Neuronal stem cell (in vitro differentiated cells): ENCODE data around the gene ZNF407.
A peak's percentile ranks its signal among the peaks of the same experiment; 100 is the strongest.

ENCODE experiments used
- DNase-seq: peaks from one replicate; pipeline ENCODE4 v3.0.0-alpha.2; 2013; ENCODE audit warnings: low spot score
- H2AFZ ChIP-seq: one replicate; pipeline ENCODE4 v1.6.1; 2013; ENCODE audit warnings: mild to moderate bottlenecking, low read length, inconsistent platforms
- H2AK5ac ChIP-seq: 2 replicates; pipeline ENCODE4 v1.6.1; 2013; ENCODE audit warnings: low read depth, mild to moderate bottlenecking, inconsistent platforms, low read length, moderate library complexity, mixed read lengths
- H2BK120ac ChIP-seq: 2 replicates; pipeline ENCODE4 v1.6.1; 2013; ENCODE audit warnings: low read depth, mild to moderate bottlenecking, inconsistent platforms, low read length, moderate library complexity, mixed read lengths
- H2BK12ac ChIP-seq: one replicate; pipeline ENCODE4 v1.6.1; 2013; ENCODE audit warnings: low read length, inconsistent platforms
- H2BK15ac ChIP-seq: 2 replicates; pipeline ENCODE4 v1.6.1; 2013; ENCODE audit warnings: mild to moderate bottlenecking, low read length, inconsistent platforms, mixed read lengths
- H2BK5ac ChIP-seq: one replicate; pipeline ENCODE4 v1.6.1; 2013; ENCODE audit warnings: inconsistent platforms, mild to moderate bottlenecking, low read length, moderate library complexity
- H3K14ac ChIP-seq: one replicate; pipeline ENCODE4 v1.6.1; 2013; ENCODE audit warnings: low read length, inconsistent platforms
- H3K18ac ChIP-seq: 2 replicates; pipeline ENCODE4 v1.6.1; 2013; ENCODE audit warnings: low read length, inconsistent platforms
- H3K23ac ChIP-seq: 2 replicates; pipeline ENCODE4 v1.6.1; 2013; ENCODE audit warnings: low read depth, mild to moderate bottlenecking, mixed read lengths, low read length, inconsistent platforms; ENCODE audit not compliant: poor library complexity
- H3K27ac ChIP-seq: replicated peaks from 3 replicates; pipeline ENCODE4 v1.5.1; 2013; ENCODE audit warnings: low read length, inconsistent platforms
- H3K27me3 ChIP-seq, 3 experiments: 2 replicates each; pipeline ENCODE4 v1.6.1; 2013; ENCODE audit warnings: low read length in 3 of 3, mild to moderate bottlenecking in 2 of 3, inconsistent platforms in 1 of 3, low read depth in 1 of 3, mixed read lengths in 1 of 3, moderate library complexity in 1 of 3; ENCODE audit not compliant: control insufficient read depth in 3 of 3, insufficient read depth in 3 of 3
- H3K36me3 ChIP-seq, 2 donors: replicated peaks in 1 of 2; 2 replicates each; pipeline ENCODE4 v1.6.1; 2013; ENCODE audit warnings: low read length in 2 of 2; ENCODE audit not compliant: control insufficient read depth in 2 of 2, insufficient read depth in 2 of 2
- H3K4ac ChIP-seq: 2 replicates; pipeline ENCODE4 v1.6.1; 2013; ENCODE audit warnings: inconsistent platforms, mild to moderate bottlenecking, low read length, moderate library complexity
- H3K4me1 ChIP-seq, 2 donors: 1 replicate in 1 of 2; 2 replicates in 1 of 2; pipeline ENCODE4 v1.6.1; 2013; ENCODE audit warnings: low read length in 2 of 2, low read depth in 1 of 2; ENCODE audit not compliant: control insufficient read depth in 2 of 2, insufficient read depth in 1 of 2
- H3K4me2 ChIP-seq: one replicate; pipeline ENCODE4 v1.6.1; 2013; ENCODE audit warnings: mild to moderate bottlenecking, low read length, inconsistent platforms; ENCODE audit not compliant: insufficient read depth, poor library complexity, severe bottlenecking
- H3K4me3 ChIP-seq, 2 donors: 2 replicates each; pipeline ENCODE4 v1.5.1; 2013; ENCODE audit warnings: low read length in 2 of 2, mild to moderate bottlenecking in 2 of 2, inconsistent platforms in 1 of 2, moderate library complexity in 1 of 2
- H3K79me1 ChIP-seq: one replicate; pipeline ENCODE4 v1.6.1; 2013; ENCODE audit warnings: low read depth, mild to moderate bottlenecking, inconsistent platforms, low read length, moderate library complexity
- H3K9ac ChIP-seq: one replicate; pipeline ENCODE4 v1.6.1; 2013; ENCODE audit warnings: mild to moderate bottlenecking, low read depth, low read length, inconsistent platforms; ENCODE audit not compliant: poor library complexity
- H3K9me3 ChIP-seq, 2 donors: replicated peaks in 1 of 2; 2 replicates each; pipeline versions ENCODE3 to v1.6.1; 2013; ENCODE audit warnings: low read length in 2 of 2, mild to moderate bottlenecking in 2 of 2, inconsistent platforms in 1 of 2, low read depth in 1 of 2, mixed read lengths in 1 of 2, moderate library complexity in 1 of 2; ENCODE audit not compliant: control insufficient read depth in 2 of 2, insufficient read depth in 1 of 2
- H4K8ac ChIP-seq: one replicate; pipeline ENCODE4 v1.6.1; 2013; ENCODE audit warnings: low read depth, mild to moderate bottlenecking, inconsistent platforms, low read length, moderate library complexity
- H4K91ac ChIP-seq: one replicate; pipeline ENCODE4 v1.6.1; 2013; ENCODE audit warnings: low read length, low read depth, mild to moderate bottlenecking, inconsistent platforms; ENCODE audit not compliant: poor library complexity
- WGBS, 2 donors: extraction: QIAGEN DNeasy Blood & Tissue Kit; methylation state at CpG; one replicate each; pipeline ENCODE4 v1.1.7; 2013; ENCODE audit warnings: missing lambda C conversion rate in 2 of 2, mixed read lengths in 1 of 2; ENCODE audit not compliant: insufficient read length in 2 of 2, insufficient replicate concordance in 1 of 2; ENCODE audit errors: extremely low coverage in 2 of 2; 5-methylcytosine and 5-hydroxymethylcytosine counted together

ZNF407 gene

GRCh38 chr18:74940856-74941255 lies 343.2 kb downstream of the ZNF407 start:
- Histone ChIP-seq H3K36me3 (no peaks in the 10 kb centered on the region), H4K8ac (no peak overlapping the region), H3K4me3 (no peak overlapping the region), H3K79me1 (no peaks in the 10 kb centered on the region), H2AK5ac (no peak overlapping the region), H2BK5ac (no peak overlapping the region), H3K4ac (no peak overlapping the region), H3K14ac (no peak overlapping the region), H4K91ac (no peak overlapping the region), H3K4me1 (no peaks in the 10 kb centered on the region), H3K4me2 (no peak overlapping the region), H3K9me3 (no peaks in the 10 kb centered on the region), H3K27me3 (no peaks in the 10 kb centered on the region), H2BK15ac (no peak overlapping the region), H3K23ac (no peak overlapping the region), H3K18ac (peak overlapping the region; percentile 7), H3K9ac (no peak overlapping the region), H3K27ac (no peak overlapping the region), H2BK12ac (no peak overlapping the region), H2AFZ (no peak overlapping the region), H2BK120ac (no peak overlapping the region)
- WGBS, 2 donors, result no CpG with 5 or more reads among the region's 5 CpGs
- no peak for DNase-seq

DNA sequence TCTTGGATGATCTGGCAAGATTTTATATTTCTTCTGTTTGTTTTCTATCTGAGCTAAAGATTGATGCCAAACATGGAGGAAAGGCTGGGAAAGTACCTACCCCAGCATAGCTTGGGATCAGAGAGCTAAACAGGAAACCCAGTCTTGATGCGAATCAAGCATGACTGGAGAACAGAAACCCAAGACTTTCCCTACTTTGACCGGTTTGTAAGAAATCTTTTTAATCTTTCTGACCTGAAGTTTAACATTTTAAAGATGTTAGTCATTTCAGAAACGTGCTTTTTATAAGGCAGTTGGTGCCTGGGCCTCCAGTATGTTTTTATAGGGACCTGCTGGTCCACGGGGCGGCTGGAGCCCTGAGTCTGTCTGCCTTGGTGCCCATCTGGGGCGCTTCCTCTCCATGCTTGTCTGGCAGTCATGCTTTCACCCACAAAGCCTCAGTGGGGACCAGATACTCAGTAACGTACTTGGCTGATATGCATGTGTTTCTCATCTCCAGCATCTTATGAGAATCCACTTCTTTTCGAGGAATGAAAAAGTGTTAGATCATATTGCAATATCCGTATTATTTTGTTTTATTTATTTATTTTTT lies 344.7 kb downstream of the ZNF407 start:
- no peak overlapping the region for H4K91ac ChIP-seq
- H3K4me1 ChIP-seq, result peaks cover under 1% of the 10 kb centered on the region in 2 donors
- no peak for DNase-seq
- H3K27me3 ChIP-seq, result no peaks in the 10 kb centered on the region
- H3K4ac ChIP-seq, result no peak overlapping the region
- H2AK5ac ChIP-seq, result no peak overlapping the region
- no peak overlapping the region for H3K4me3 ChIP-seq
- H3K23ac ChIP-seq, result no peak overlapping the region
- H2AFZ ChIP-seq, result no peak overlapping the region
- H2BK12ac ChIP-seq, result no peak overlapping the region
- no peaks in the 10 kb centered on the region for H3K36me3 ChIP-seq
- no peak overlapping the region for H3K9ac ChIP-seq
- no peaks in the 10 kb centered on the region for H3K9me3 ChIP-seq
- no CpG with 5 or more reads among the region's 9 CpGs for WGBS, 2 donors
- no peak overlapping the region for H2BK15ac ChIP-seq
- H3K27ac ChIP-seq, result no peak overlapping the region
- no peak overlapping the region for H2BK120ac ChIP-seq
- no peak overlapping the region for H3K14ac ChIP-seq
- H4K8ac ChIP-seq, result no peak overlapping the region
- no peak overlapping the region for H2BK5ac ChIP-seq
- no peak overlapping the region for H3K4me2 ChIP-seq
- H3K18ac ChIP-seq, result no peak overlapping the region
- H3K79me1 ChIP-seq, result no peaks in the 10 kb centered on the region

- Histone ChIP-seq H3K36me3 (no peaks in the 10 kb centered on the region), H3K23ac (no peak overlapping the region), H3K4me3 (no peak overlapping the region), H3K18ac (no peak overlapping the region), H2BK5ac (no peak overlapping the region), H2AFZ (no peak overlapping the region), H3K27me3 (no peaks in the 10 kb centered on the region), H4K8ac (no peak overlapping the region), H3K14ac (no peak overlapping the region), H2AK5ac (no peak overlapping the region), H3K4ac (no peak overlapping the region), H2BK15ac (no peak overlapping the region), H4K91ac (no peak overlapping the region), H3K9ac (no peak overlapping the region), H2BK12ac (no peak overlapping the region), H3K27ac (no peak overlapping the region), H3K79me1 (no peaks in the 10 kb centered on the region), H2BK120ac (no peak overlapping the region), H3K9me3 (no peaks in the 10 kb centered on the region), H3K4me2 (no peak overlapping the region), H3K4me1 (peaks cover 3 to 7% of the 10 kb centered on the region in 2 donors)
- no CpG with 5 or more reads among the region's 5 CpGs for WGBS, 2 donors
- DNase-seq, result no peak
Observed at GRCh38 chr18:74944676-74945075, 347.0 kb downstream of the ZNF407 start.

DNA sequence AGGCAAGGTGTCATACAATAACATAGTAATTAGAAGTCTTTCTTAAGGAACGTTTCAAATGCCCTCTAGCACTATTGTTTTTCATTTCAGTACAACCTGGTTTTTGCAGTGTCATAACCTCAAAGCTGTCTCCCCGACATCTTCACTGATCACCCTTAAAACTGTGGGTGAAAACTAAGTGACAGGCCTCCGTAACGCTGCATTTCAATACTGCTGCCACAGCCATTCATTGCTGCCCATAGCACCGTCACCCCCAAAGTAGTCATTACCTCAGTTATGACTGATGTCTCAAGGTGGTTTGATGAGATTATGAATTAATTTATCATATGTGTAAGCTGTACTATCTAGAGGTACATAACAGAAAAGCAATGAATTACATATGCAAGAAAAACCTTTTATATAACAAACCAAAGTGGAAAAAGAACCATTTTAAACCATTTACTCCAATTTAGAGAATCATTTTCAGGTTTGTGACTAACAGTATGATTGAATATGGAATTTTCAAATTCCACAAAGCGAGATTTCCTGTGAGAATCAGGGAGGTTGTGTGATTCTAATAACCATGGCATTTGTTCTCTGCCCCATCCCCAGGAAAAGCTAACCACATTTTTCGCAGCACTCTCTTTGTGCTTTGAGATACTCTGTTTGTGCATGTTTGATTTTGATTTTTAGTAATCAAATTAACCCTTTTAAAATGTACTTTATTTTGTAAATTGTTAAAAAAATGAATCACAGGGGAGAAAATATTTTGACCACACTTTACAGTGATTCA lies 348.3 kb downstream of the ZNF407 start:
- no CpG with 5 or more reads among the region's 7 CpGs for WGBS, 2 donors

More for the DNA sequence above, 348.3 kb downstream of the ZNF407 start:
- no peaks in the 10 kb centered on the region for H3K9me3 ChIP-seq
- H3K36me3 ChIP-seq, result no peaks in the 10 kb centered on the region
- H2BK120ac ChIP-seq, result no peak overlapping the region
- DNase-seq, result no peak
- H3K14ac ChIP-seq, result no peak overlapping the region
- no peak overlapping the region for H3K4ac ChIP-seq
- no peak overlapping the region for H2AK5ac ChIP-seq
- H3K79me1 ChIP-seq, result no peaks in the 10 kb centered on the region
- H3K9ac ChIP-seq, result no peak overlapping the region
- H4K8ac ChIP-seq, result no peak overlapping the region
- H3K4me3 ChIP-seq, result no peak overlapping the region
- H2BK5ac ChIP-seq, result no peak overlapping the region
- no peak overlapping the region for H2BK15ac ChIP-seq
- H3K27ac ChIP-seq, result no peak overlapping the region
- no peak overlapping the region for H3K4me2 ChIP-seq
- no peak overlapping the region for H2AFZ ChIP-seq
- peaks cover 4 to 7% of the 10 kb centered on the region in 2 donors for H3K4me1 ChIP-seq
- no peaks in the 10 kb centered on the region for H3K27me3 ChIP-seq
- H2BK12ac ChIP-seq, result no peak overlapping the region
- no peak overlapping the region for H3K23ac ChIP-seq
- H4K91ac ChIP-seq, result no peak overlapping the region
- no peak overlapping the region for H3K18ac ChIP-seq
